AG10803 (cell line): ENCODE data around the gene MYO18B.

Experiments
- DNase-seq: peaks from one replicate; pipeline ENCODE4 v3.0.0; 2010; ENCODE audit warnings: low read depth
- H3K4me3 ChIP-seq: 2 replicates; pipeline ENCODE4 v1.5.1; 2011; ENCODE audit warnings: mild to moderate bottlenecking, low read length, control low read depth
- TF ChIP-seq, protein P1 (sequence below): conservative IDR thresholded peaks from 2 replicates; pipeline ENCODE4 v1.5.1; 2011; ENCODE audit warnings: mild to moderate bottlenecking, low read length, control low read depth, inconsistent platforms

Gene MYO18B

GRCh38 chr22:26033071-26033470 is 291.1 kb downstream of the MYO18B start:
- TF ChIP-seq, protein P1, sequence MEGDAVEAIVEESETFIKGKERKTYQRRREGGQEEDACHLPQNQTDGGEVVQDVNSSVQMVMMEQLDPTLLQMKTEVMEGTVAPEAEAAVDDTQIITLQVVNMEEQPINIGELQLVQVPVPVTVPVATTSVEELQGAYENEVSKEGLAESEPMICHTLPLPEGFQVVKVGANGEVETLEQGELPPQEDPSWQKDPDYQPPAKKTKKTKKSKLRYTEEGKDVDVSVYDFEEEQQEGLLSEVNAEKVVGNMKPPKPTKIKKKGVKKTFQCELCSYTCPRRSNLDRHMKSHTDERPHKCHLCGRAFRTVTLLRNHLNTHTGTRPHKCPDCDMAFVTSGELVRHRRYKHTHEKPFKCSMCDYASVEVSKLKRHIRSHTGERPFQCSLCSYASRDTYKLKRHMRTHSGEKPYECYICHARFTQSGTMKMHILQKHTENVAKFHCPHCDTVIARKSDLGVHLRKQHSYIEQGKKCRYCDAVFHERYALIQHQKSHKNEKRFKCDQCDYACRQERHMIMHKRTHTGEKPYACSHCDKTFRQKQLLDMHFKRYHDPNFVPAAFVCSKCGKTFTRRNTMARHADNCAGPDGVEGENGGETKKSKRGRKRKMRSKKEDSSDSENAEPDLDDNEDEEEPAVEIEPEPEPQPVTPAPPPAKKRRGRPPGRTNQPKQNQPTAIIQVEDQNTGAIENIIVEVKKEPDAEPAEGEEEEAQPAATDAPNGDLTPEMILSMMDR, result no peak
- H3K4me3 ChIP-seq, result no peak overlapping the region
- no peak for DNase-seq

GRCh38 chr22:26033586-26033985 is 291.6 kb downstream of the MYO18B start:
- TF ChIP-seq, protein P1, result no peak
- no peak overlapping the region for H3K4me3 ChIP-seq
- no peak for DNase-seq

DNA sequence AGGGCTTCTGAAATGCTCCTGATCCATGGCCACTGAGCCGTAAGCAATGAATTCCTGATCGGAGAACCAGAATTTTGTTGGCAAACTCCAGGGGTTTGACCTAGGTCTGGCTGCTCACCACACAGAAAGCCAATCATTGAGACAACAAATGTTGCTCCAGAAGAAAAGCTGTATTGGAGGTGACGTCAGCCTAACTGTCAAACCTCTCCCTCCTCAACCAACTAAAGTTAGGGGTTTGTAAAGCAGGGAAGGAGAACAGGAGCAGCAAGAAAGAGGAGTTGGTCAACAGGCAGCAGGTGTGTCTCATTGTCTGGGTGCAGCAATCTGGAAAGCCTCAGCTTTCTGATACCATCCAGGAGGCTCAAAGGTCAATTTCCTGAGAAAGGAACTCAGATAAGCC is 293.5 kb downstream of the MYO18B start:
- DNase-seq, result no peak
- H3K4me3 ChIP-seq, result no peak overlapping the region
- TF ChIP-seq, protein P1, result no peak

DNA sequence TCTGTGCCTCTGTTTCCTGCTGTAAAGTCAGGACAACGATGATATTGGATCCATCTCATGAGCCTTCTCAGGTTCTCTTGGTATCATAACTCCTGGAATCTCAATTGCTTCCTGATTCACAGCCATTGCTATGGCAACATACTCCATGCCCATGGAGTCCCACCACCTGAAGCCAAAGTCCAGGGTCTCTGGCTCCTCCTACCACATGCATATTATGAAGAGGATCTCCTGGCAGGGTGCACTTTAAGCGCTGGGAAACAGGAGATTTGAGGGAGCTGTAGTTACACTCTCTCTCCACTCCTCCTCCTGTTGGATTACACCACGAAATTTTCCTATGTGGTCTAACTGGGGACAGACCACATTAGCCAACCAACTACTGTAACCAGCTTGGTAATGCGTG is 296.4 kb downstream of the MYO18B start:
- no peak for DNase-seq
- no peak overlapping the region for H3K4me3 ChIP-seq
- TF ChIP-seq, protein P1, result no peak

GRCh38 chr22:26041931-26042330 is 299.9 kb downstream of the MYO18B start:
- H3K4me3 ChIP-seq, result no peak overlapping the region
- TF ChIP-seq, protein P1, result no peak
- no peak for DNase-seq

GRCh38 chr22:26043031-26043430 is 301.0 kb downstream of the MYO18B start:
- DNase-seq, result no peak
- H3K4me3 ChIP-seq, result no peak overlapping the region
- TF ChIP-seq, protein P1, result no peak

GRCh38 chr22:26045051-26045450 is 303.1 kb downstream of the MYO18B start:
- H3K4me3 ChIP-seq, result no peak overlapping the region
- TF ChIP-seq, protein P1, result no peak
- DNase-seq, result no peak
